ENCODE data around the gene USP28. TPM values are rescaled to one million over a fixed set of nuclear protein-coding genes. Genes with fewer than 3 reads are reported as not detected.
A peak's percentile ranks its signal among the peaks of the same experiment; 100 is the strongest.

Gene USP28
- total and polyA plus RNA-seq, 7 experiments from 2014 or later, result 12.0 to 50.3 (median 19.0) TPM

DNA sequence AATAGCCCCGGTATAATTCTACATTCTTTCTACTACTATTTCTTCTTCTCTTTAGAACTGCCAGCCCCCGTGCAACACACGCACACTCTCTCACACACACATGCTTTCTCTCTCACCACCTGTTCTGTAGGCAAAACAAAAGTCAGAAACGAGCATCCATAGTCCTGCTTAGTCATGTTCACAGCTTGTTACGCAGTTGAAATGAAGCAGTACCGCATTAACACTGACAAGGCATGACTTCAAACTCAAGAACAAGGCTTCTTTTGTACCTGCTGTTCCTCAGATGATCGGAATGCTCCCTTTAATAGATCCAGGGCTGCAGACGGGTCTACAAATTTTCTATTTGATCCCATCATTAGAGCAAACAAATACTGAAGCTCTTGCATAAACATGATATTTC, 42.2 kb downstream of the USP28 start:
- ChIA-PET CTCF (interaction anchor here (0.8 kb wide), 1 partner anchor 429 kb away, joined by 3 read pairs; no protein-coding TSS in a partner anchor), POLR2A (no interaction called here)
- H3K27me3 Mint-ChIP-seq, result no peaks in the 10 kb centered on the region
- DNase-seq, result no peak
- ATAC-seq, result no peak
- peaks cover 0 to 20% (median 7%) of the 10 kb centered on the region in 3 experiments for H3K36me3 ChIP-seq (ENCODE audit: control insufficient read depth in 2 of 3, insufficient read depth in 3 of 3, low read length in 3 of 3)
- H3K27ac Mint-ChIP-seq, result peak overlapping the region in 1 of 9 donors; percentile 25
- no peaks in the 10 kb centered on the region for H3K27me3 ChIP-seq (ENCODE audit: control insufficient read depth in 2 of 2, insufficient read depth in 2 of 2, low read length in 2 of 2)
- no peaks in the 10 kb centered on the region for H3K9me3 Mint-ChIP-seq
- peaks cover 3 to 31% (median 16%) of the 10 kb centered on the region in 5 donors for H3K36me3 Mint-ChIP-seq
- H3K4me3 Mint-ChIP-seq, result no peak overlapping the region
- no peaks in the 10 kb centered on the region for H3K4me1 Mint-ChIP-seq
- intact Hi-C loops (cut with micrococcal nuclease), result no loop called here
- no peaks in the 10 kb centered on the region for H3K9me3 ChIP-seq (ENCODE audit: control insufficient read depth in 2 of 3, low read length in 3 of 3)
- H3K4me3 ChIP-seq (ENCODE audit: low read length), result no peak overlapping the region
- no peak overlapping the region for H3K27ac ChIP-seq (ENCODE audit: low read depth, low read length)
- no peaks in the 10 kb centered on the region for H3K4me1 ChIP-seq (ENCODE audit: control insufficient read depth in 2 of 2, insufficient read depth in 2 of 2, low read length in 2 of 2)

DNA sequence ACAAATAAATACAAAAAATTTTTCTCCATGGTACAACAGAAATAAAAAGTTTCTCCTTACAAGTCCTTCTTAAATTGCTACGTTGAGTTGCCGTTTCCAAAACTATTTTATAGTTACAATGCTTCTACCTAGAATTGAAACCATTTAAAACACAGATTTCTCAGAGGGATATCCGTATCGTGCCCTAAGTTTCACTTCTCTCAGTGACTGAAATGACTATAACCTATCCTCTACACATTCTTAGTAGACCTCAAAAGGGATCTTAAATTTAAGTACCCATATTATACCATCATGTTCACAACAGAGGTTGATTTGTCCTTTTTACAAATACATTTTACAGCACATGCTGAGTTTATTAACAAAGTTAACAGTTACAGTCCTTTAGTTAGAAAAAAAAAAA, 44.1 kb downstream of the USP28 start:
- Histone ChIP-seq H3K9me3 (ENCODE audit: control insufficient read depth in 2 of 3, low read length in 3 of 3) (no peaks in the 10 kb centered on the region), H3K4me3 (ENCODE audit: low read length) (no peak overlapping the region), H3K27me3 (ENCODE audit: control insufficient read depth in 2 of 2, insufficient read depth in 2 of 2, low read length in 2 of 2) (no peaks in the 10 kb centered on the region), H3K27ac (ENCODE audit: low read depth, low read length) (no peak overlapping the region), H3K4me1 (ENCODE audit: control insufficient read depth in 2 of 2, insufficient read depth in 2 of 2, low read length in 2 of 2) (no peaks in the 10 kb centered on the region), H3K36me3 (ENCODE audit: control insufficient read depth in 2 of 3, insufficient read depth in 3 of 3, low read length in 3 of 3) (peaks cover 0 to 16% (median 0%) of the 10 kb centered on the region in 3 experiments)
- ChIA-PET CTCF (no interaction called here), POLR2A (no interaction called here)
- ATAC-seq, result no peak
- no peak overlapping the region for H3K27ac Mint-ChIP-seq
- intact Hi-C loops (cut with micrococcal nuclease), result no loop called here
- peaks cover 11 to 40% (median 22%) of the 10 kb centered on the region in 5 donors for H3K36me3 Mint-ChIP-seq
- no peaks in the 10 kb centered on the region for H3K27me3 Mint-ChIP-seq
- no peaks in the 10 kb centered on the region for H3K4me1 Mint-ChIP-seq
- no peak overlapping the region for H3K4me3 Mint-ChIP-seq
- no peak for DNase-seq
- no peaks in the 10 kb centered on the region for H3K9me3 Mint-ChIP-seq

DNA sequence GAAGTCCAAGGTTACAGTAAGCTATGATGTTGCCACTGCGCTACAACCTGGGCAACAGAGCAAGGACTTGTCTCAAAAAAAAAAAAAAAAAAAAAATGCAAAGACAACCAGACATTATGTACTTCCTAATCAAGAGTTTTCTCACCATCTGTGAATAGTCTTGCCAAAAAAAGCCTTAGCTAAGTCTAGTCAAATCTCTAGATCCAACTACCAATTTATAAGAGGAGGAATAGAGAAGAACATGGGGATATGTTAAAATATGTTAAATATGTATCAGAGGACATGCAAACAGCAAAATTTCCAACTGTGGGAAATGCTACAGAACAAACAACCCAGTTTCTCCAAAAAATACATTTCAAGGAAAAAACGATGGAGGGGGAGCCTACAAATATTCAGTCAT, 45.6 kb downstream of the USP28 start:
- H3K27me3 Mint-ChIP-seq, result no peaks in the 10 kb centered on the region
- ChIA-PET CTCF (no interaction called here), POLR2A (no interaction called here)
- H3K36me3 Mint-ChIP-seq, result peaks cover 16 to 51% (median 33%) of the 10 kb centered on the region in 5 donors
- H3K27me3 ChIP-seq (ENCODE audit: control insufficient read depth in 2 of 2, insufficient read depth in 2 of 2, low read length in 2 of 2), result no peaks in the 10 kb centered on the region
- no peak overlapping the region for H3K4me3 ChIP-seq (ENCODE audit: low read length)
- H3K27ac ChIP-seq (ENCODE audit: low read depth, low read length), result no peak overlapping the region
- no peak for ATAC-seq
- no peak overlapping the region for H3K4me3 Mint-ChIP-seq
- H3K4me1 ChIP-seq (ENCODE audit: control insufficient read depth in 2 of 2, insufficient read depth in 2 of 2, low read length in 2 of 2), result no peaks in the 10 kb centered on the region
- no peak overlapping the region for H3K27ac Mint-ChIP-seq
- H3K9me3 ChIP-seq (ENCODE audit: control insufficient read depth in 2 of 3, low read length in 3 of 3), result no peaks in the 10 kb centered on the region
- H3K9me3 Mint-ChIP-seq, result peaks cover 0 to 4% (median 0%) of the 10 kb centered on the region in 11 donors
- H3K36me3 ChIP-seq (ENCODE audit: control insufficient read depth in 2 of 3, insufficient read depth in 3 of 3, low read length in 3 of 3), result peaks cover 0 to 17% (median 0%) of the 10 kb centered on the region in 3 experiments
- H3K4me1 Mint-ChIP-seq, result peaks cover 0 to 2% (median 0%) of the 10 kb centered on the region in 7 donors
- no peak for DNase-seq
- intact Hi-C loops (cut with micrococcal nuclease), result no loop called here

DNA sequence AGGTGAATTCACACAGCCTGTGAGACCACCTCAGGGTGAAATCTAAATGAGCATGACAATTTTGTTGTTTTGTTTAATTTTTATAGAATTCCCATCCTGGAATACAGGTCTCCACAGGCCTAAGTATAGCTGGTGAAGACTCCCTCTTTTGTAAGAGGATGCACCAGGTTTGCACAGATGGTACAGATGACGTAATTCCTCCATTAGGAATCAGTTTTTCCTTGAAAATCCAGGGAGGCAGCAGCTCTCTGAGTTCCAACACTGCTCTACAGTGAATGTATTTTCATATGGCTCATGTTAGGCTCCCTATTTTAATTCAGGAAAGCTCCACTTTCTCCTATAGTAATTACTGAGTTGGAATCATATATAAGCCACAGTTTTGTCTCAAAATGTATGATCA, 47.2 kb downstream of the USP28 start:
- Mint-ChIP-seq H3K27me3 (no peaks in the 10 kb centered on the region), H3K9me3 (peaks cover 0 to 4% (median 0%) of the 10 kb centered on the region in 11 donors), H3K27ac (no peak overlapping the region), H3K4me1 (peaks cover 0 to 2% (median 0%) of the 10 kb centered on the region in 7 donors), H3K36me3 (peaks cover 14 to 51% (median 38%) of the 10 kb centered on the region in 5 donors), H3K4me3 (no peak overlapping the region)
- POLR2A ChIA-PET, result no interaction called here
- no peaks in the 10 kb centered on the region for H3K9me3 ChIP-seq (ENCODE audit: control insufficient read depth in 2 of 3, low read length in 3 of 3)
- CTCF ChIA-PET, result no interaction called here
- no peaks in the 10 kb centered on the region for H3K4me1 ChIP-seq (ENCODE audit: control insufficient read depth in 2 of 2, insufficient read depth in 2 of 2, low read length in 2 of 2)
- no peak overlapping the region for H3K27ac ChIP-seq (ENCODE audit: low read depth, low read length)
- no peaks in the 10 kb centered on the region for H3K27me3 ChIP-seq (ENCODE audit: control insufficient read depth in 2 of 2, insufficient read depth in 2 of 2, low read length in 2 of 2)
- intact Hi-C loops (cut with micrococcal nuclease), result no loop called here
- H3K36me3 ChIP-seq (ENCODE audit: control insufficient read depth in 2 of 3, insufficient read depth in 3 of 3, low read length in 3 of 3), result peaks cover 0 to 18% (median 0%) of the 10 kb centered on the region in 3 experiments
- DNase-seq, result no peak
- H3K4me3 ChIP-seq (ENCODE audit: low read length), result no peak overlapping the region
- no peak for ATAC-seq

DNA sequence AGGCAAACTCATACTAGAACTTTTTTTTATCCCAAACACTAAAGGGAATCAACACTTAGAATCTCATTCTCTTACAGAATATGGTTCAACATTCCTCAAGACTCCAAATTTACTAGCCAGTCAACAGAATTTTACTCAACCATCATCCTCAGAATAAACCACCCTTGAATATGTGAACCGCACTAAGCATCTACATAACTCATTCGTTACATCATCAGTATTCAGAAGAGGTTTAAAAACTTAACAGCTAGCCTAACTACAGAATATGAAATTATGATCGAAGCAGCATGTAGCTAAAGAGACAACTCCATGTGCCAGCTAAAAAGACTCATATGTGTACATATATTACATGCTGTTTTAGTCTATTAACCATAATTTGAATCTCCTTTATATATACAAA, 47.9 kb downstream of the USP28 start:
- intact Hi-C loops (cut with micrococcal nuclease), result no loop called here

DNA sequence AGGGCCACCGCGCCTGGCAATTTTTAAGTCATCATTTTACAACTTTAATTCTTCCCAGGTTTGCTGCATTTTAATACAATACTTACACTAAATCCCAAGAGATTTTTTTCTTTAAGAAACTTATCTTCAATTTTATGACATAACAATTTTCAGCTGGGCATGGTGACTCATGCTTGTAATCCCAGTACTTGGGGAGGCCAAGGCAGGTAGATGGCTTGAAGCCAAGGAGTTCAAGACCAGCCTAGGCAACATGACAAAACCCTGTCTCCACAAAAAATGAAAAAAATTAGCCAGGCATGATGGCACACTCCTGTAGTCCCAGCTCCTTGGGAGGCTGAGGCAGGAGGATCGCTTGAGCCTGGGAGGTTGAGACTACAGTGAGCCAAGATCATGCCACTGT, 56.9 kb downstream of the USP28 start:
- Mint-ChIP-seq H3K27ac (no peak overlapping the region), H3K36me3 (peaks cover 13 to 66% (median 41%) of the 10 kb centered on the region in 5 donors), H3K27me3 (no peaks in the 10 kb centered on the region), H3K9me3 (no peaks in the 10 kb centered on the region), H3K4me1 (peaks cover 0 to 3% (median 0%) of the 10 kb centered on the region in 7 donors), H3K4me3 (no peak overlapping the region)
- DNase-seq (no peak), ATAC-seq (no peak)
- intact Hi-C loops (cut with micrococcal nuclease), result no loop called here
- no peaks in the 10 kb centered on the region for H3K4me1 ChIP-seq (ENCODE audit: control insufficient read depth in 2 of 2, insufficient read depth in 2 of 2, low read length in 2 of 2)
- no peaks in the 10 kb centered on the region for H3K27me3 ChIP-seq (ENCODE audit: control insufficient read depth in 2 of 2, insufficient read depth in 2 of 2, low read length in 2 of 2)
- H3K4me3 ChIP-seq (ENCODE audit: low read length), result no peak overlapping the region
- POLR2A ChIA-PET, result no interaction called here
- no peak overlapping the region for H3K27ac ChIP-seq (ENCODE audit: low read depth, low read length)
- CTCF ChIA-PET, result no interaction called here
- H3K36me3 ChIP-seq (ENCODE audit: control insufficient read depth in 2 of 3, insufficient read depth in 3 of 3, low read length in 3 of 3), result peaks cover 0 to 13% (median 4%) of the 10 kb centered on the region in 3 experiments
- no peaks in the 10 kb centered on the region for H3K9me3 ChIP-seq (ENCODE audit: control insufficient read depth in 2 of 3, low read length in 3 of 3)

More for the DNA sequence above, 47.9 kb downstream of the USP28 start:
- Mint-ChIP-seq H3K27ac (no peak overlapping the region), H3K27me3 (no peaks in the 10 kb centered on the region), H3K36me3 (peaks cover 18 to 53% (median 45%) of the 10 kb centered on the region in 5 donors), H3K9me3 (peaks cover 0 to 4% (median 0%) of the 10 kb centered on the region in 11 donors), H3K4me1 (peaks cover 0 to 2% (median 0%) of the 10 kb centered on the region in 7 donors), H3K4me3 (no peak overlapping the region)
- Histone ChIP-seq H3K36me3 (ENCODE audit: control insufficient read depth in 2 of 3, insufficient read depth in 3 of 3, low read length in 3 of 3) (peaks cover 0 to 25% (median 3%) of the 10 kb centered on the region in 3 experiments), H3K4me3 (ENCODE audit: low read length) (no peak overlapping the region), H3K27me3 (ENCODE audit: control insufficient read depth in 2 of 2, insufficient read depth in 2 of 2, low read length in 2 of 2) (no peaks in the 10 kb centered on the region), H3K9me3 (ENCODE audit: control insufficient read depth in 2 of 3, low read length in 3 of 3) (no peaks in the 10 kb centered on the region), H3K27ac (ENCODE audit: low read depth, low read length) (no peak overlapping the region), H3K4me1 (ENCODE audit: control insufficient read depth in 2 of 2, insufficient read depth in 2 of 2, low read length in 2 of 2) (no peaks in the 10 kb centered on the region)
- ATAC-seq (no peak), DNase-seq (no peak)
- CTCF ChIA-PET, result no interaction called here
- POLR2A ChIA-PET, result no interaction called here

DNA sequence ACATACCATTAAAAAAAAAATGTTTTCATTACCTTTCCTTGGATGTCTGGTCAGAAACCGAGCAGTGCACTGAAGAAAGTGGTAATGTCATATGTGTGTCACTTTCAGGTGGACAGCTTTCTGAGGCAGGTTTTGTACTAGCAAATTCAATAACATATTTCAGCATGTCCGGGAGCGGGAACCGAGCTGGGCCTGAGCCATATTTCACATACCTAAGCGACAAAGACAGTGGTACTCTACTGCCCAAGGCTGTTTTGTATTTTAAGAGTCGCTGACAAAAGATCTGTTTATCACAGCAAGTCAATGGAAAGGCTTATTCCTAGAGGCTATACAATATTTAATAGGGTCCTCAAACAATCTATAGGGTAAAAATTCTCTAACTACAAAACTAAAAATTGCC, 57.7 kb downstream of the USP28 start:
- Mint-ChIP-seq H3K4me3 (no peak overlapping the region), H3K4me1 (peaks cover 0 to 3% (median 0%) of the 10 kb centered on the region in 7 donors), H3K9me3 (no peaks in the 10 kb centered on the region), H3K36me3 (peaks cover 9 to 64% (median 36%) of the 10 kb centered on the region in 5 donors), H3K27ac (no peak overlapping the region), H3K27me3 (no peaks in the 10 kb centered on the region)
- no peak for DNase-seq
- Histone ChIP-seq H3K27me3 (ENCODE audit: control insufficient read depth in 2 of 2, insufficient read depth in 2 of 2, low read length in 2 of 2) (no peaks in the 10 kb centered on the region), H3K4me1 (ENCODE audit: control insufficient read depth in 2 of 2, insufficient read depth in 2 of 2, low read length in 2 of 2) (no peaks in the 10 kb centered on the region), H3K4me3 (ENCODE audit: low read length) (no peak overlapping the region), H3K27ac (ENCODE audit: low read depth, low read length) (no peak overlapping the region), H3K9me3 (ENCODE audit: control insufficient read depth in 2 of 3, low read length in 3 of 3) (no peaks in the 10 kb centered on the region), H3K36me3 (ENCODE audit: control insufficient read depth in 2 of 3, insufficient read depth in 3 of 3, low read length in 3 of 3) (peaks cover 0 to 7% (median 2%) of the 10 kb centered on the region in 3 experiments)
- POLR2A ChIA-PET, result no interaction called here
- intact Hi-C loops (cut with micrococcal nuclease), result no loop called here
- CTCF ChIA-PET, result no interaction called here
- no peak for ATAC-seq
